SK-N-SH treated with all-trans-retinoic acid at 6 μM for 48 hours (cell line): ENCODE measurements around the gene VEPH1.

Experiments
- ATAC-seq: fragments of 200-7000 bp; cut with Tn5 transposase; 3 replicates; pipeline ENCODE4 v1.9.1; 2020; ENCODE audit warnings: mild to moderate bottlenecking, moderate library complexity
- CREB5 ChIP-seq: fragments of 250-450 bp; sonication (Bioruptor Pico); IDR thresholded peaks from 2 replicates; pipeline ENCODE4 v1.5.1; 2020; ENCODE audit warnings: low read depth, mild to moderate bottlenecking, moderate library complexity
- CSDC2 ChIP-seq: fragments of 250-450 bp; sonication (Bioruptor Pico); IDR thresholded peaks from 2 replicates; pipeline ENCODE4 v1.5.0; 2020; ENCODE audit warnings: mild to moderate bottlenecking, moderate library complexity
- ESRRG ChIP-seq: fragments of 250-450 bp; sonication (Bioruptor Pico); IDR thresholded peaks from 2 replicates; pipeline ENCODE4 v1.6.1; 2021; ENCODE audit warnings: mild to moderate bottlenecking
- GLIS3 ChIP-seq: fragments of 250-450 bp; sonication (Bioruptor Pico); IDR thresholded peaks from 2 replicates; pipeline ENCODE4 v1.5.0; 2020; ENCODE audit warnings: mild to moderate bottlenecking, moderate library complexity
- ISL1 ChIP-seq: fragments of 250-450 bp; sonication (Bioruptor Pico); IDR thresholded peaks from 2 replicates; pipeline ENCODE4 v2.1.2; 2022; ENCODE audit warnings: mild to moderate bottlenecking, moderate library complexity
- OSR1 ChIP-seq: fragments of 250-450 bp; sonication (Bioruptor Pico); IDR thresholded peaks from 2 replicates; pipeline ENCODE4 v1.8.0; 2022; ENCODE audit warnings: moderate library complexity, mild to moderate bottlenecking, inconsistent platforms
- PATZ1 ChIP-seq: fragments of 250-450 bp; sonication (Bioruptor Pico); IDR thresholded peaks from 2 replicates; pipeline ENCODE4 v1.8.0; 2020; ENCODE audit warnings: mild to moderate bottlenecking, moderate library complexity, borderline replicate concordance
- POU6F1 ChIP-seq: fragments of 250-450 bp; sonication (Bioruptor Pico); IDR thresholded peaks from 2 replicates; pipeline ENCODE4 v1.8.0; 2021; ENCODE audit warnings: low read depth, mild to moderate bottlenecking, moderate library complexity, borderline replicate concordance
- PPARA ChIP-seq: fragments of 250-450 bp; sonication (Bioruptor Pico); IDR thresholded peaks from 2 replicates; pipeline ENCODE4 v1.5.0; 2020; ENCODE audit warnings: mild to moderate bottlenecking, borderline replicate concordance
- RARB ChIP-seq: fragments of 250-450 bp; sonication (Bioruptor Pico); IDR thresholded peaks from 2 replicates; pipeline ENCODE4 v1.8.0; 2021; ENCODE audit warnings: mild to moderate bottlenecking, moderate library complexity
- TCF4 ChIP-seq: fragments of 250-450 bp; sonication (Bioruptor Pico); IDR thresholded peaks from 2 replicates; pipeline ENCODE4 v1.8.0; 2021; ENCODE audit warnings: mild to moderate bottlenecking, moderate library complexity, borderline replicate concordance
- TOX ChIP-seq: fragments of 250-450 bp; sonication (Bioruptor Pico); IDR thresholded peaks from 2 replicates; pipeline ENCODE4 v1.8.0; 2021; ENCODE audit warnings: mild to moderate bottlenecking, moderate library complexity, borderline replicate concordance
- TSHZ2 ChIP-seq: fragments of 250-450 bp; sonication (Bioruptor Pico); IDR thresholded peaks from 2 replicates; pipeline ENCODE4 v1.5.0; 2020; ENCODE audit warnings: mild to moderate bottlenecking, moderate library complexity
- ZC3H10 ChIP-seq: fragments of 250-450 bp; sonication (Bioruptor Pico); IDR thresholded peaks from 2 replicates; pipeline ENCODE4 v1.5.1; 2021; ENCODE audit warnings: mild to moderate bottlenecking, moderate library complexity
- ZFP3 ChIP-seq: fragments of 250-450 bp; sonication (Bioruptor Pico); IDR thresholded peaks from 2 replicates; pipeline ENCODE4 v1.5.0; 2020; ENCODE audit warnings: mild to moderate bottlenecking, moderate library complexity
- ZFP30 ChIP-seq: fragments of 450-650 bp; formaldehyde crosslinking; IDR thresholded peaks from 2 replicates; pipeline ENCODE4 v1.5.0; 2022; ENCODE audit warnings: mild to moderate bottlenecking, moderate library complexity
- ZNF565 ChIP-seq: fragments of 450-650 bp; formaldehyde crosslinking; conservative IDR thresholded peaks from 2 replicates; pipeline ENCODE4 v1.5.0; 2020; ENCODE audit warnings: low read depth, mild to moderate bottlenecking, moderate library complexity
- ZNF70 ChIP-seq: fragments of 450-650 bp; formaldehyde crosslinking; IDR thresholded peaks from 2 replicates; pipeline ENCODE4 v1.5.0; 2020; ENCODE audit warnings: mild to moderate bottlenecking, moderate library complexity
- ZNF8 ChIP-seq: fragments of 450-650 bp; formaldehyde crosslinking; IDR thresholded peaks from 2 replicates; pipeline ENCODE4 v1.5.0; 2020; ENCODE audit warnings: mild to moderate bottlenecking, moderate library complexity

VEPH1 gene

GRCh38 chr3:157370867-157371266, 132.3 kb downstream of the VEPH1 start:
- ATAC-seq, result no peak
- TF ChIP-seq POU6F1 (CRISPR knock-in tag), result no peak
- no peak for TF ChIP-seq ZNF565 (CRISPR knock-in tag)
- TF ChIP-seq PATZ1 (CRISPR knock-in tag), result no peak
- no peak for TF ChIP-seq ZNF70 (CRISPR knock-in tag)
- no peak for TF ChIP-seq ZFP30 (CRISPR knock-in tag)
- no peak for TF ChIP-seq ISL1 (CRISPR knock-in tag)
- TF ChIP-seq OSR1 (CRISPR knock-in tag), result no peak
- TF ChIP-seq ZNF8, result no peak
- no peak for TF ChIP-seq TOX
- TF ChIP-seq PPARA (CRISPR knock-in tag), result no peak
- no peak for TF ChIP-seq ZFP3
- TF ChIP-seq TCF4 (CRISPR knock-in tag), result no peak
- no peak for TF ChIP-seq TSHZ2 (CRISPR knock-in tag)
- TF ChIP-seq ESRRG (CRISPR knock-in tag), result no peak
- TF ChIP-seq ZC3H10 (CRISPR knock-in tag), result no peak

GRCh38 chr3:157369727-157370421, 133.3 kb downstream of the VEPH1 start:
- TF ChIP-seq ZNF8 (no peak), CREB5 (CRISPR knock-in tag) (no peak), CSDC2 (CRISPR knock-in tag) (no peak)
- TF ChIP-seq, all 23 proteins: peak for 0
- no peak for ATAC-seq

GRCh38 chr3:157368171-157368570, 135.0 kb downstream of the VEPH1 start:
- TF ChIP-seq ZNF70 (CRISPR knock-in tag) (0 out of 2 replicates have a peak, but pooled peaks have one; percentile 24), RARB (no peak)
- ATAC-seq, result peak; percentile 17; the same call in 1 of the 3 replicates

- peak; percentile 57 for ATAC-seq
- TF ChIP-seq GLIS3 (CRISPR knock-in tag) (no peak), CSDC2 (CRISPR knock-in tag) (0 out of 2 replicates have a peak, but pooled peaks have one; percentile 25)
Measured at GRCh38 chr3:157363393-157363792, 139.8 kb downstream of the VEPH1 start.

GRCh38 chr3:157362348-157362747, 140.9 kb downstream of the VEPH1 start:
- TF ChIP-seq CREB5 (CRISPR knock-in tag), result no peak
- no peak for TF ChIP-seq PPARA (CRISPR knock-in tag)
- no peak for TF ChIP-seq TCF4 (CRISPR knock-in tag)
- TF ChIP-seq ZFP30 (CRISPR knock-in tag), result no peak
- TF ChIP-seq POU6F1 (CRISPR knock-in tag), result no peak
- ATAC-seq, result no peak
